GM21367 (cell line): ENCODE measurements around the gene ERICH6B.

ENCODE experiments used
- ATAC-seq: cut with Tn5 transposase; IDR thresholded peaks from one replicate; pipeline ENCODE4 v1.9.1; 2021; ENCODE audit not compliant: unreplicated experiment

The ERICH6B gene

GRCh38 chr13:45602183-45603170, 13.1 kb downstream of the ERICH6B start:
- no peak for ATAC-seq

- no peak for ATAC-seq
These were observed 13.9 kb downstream of the ERICH6B start for GRCh38 chr13:45601680-45602079.

- no peak for ATAC-seq
These were observed 16.9 kb downstream of the ERICH6B start for GRCh38 chr13:45598597-45598996.

- no peak for ATAC-seq
These were observed 18.6 kb downstream of the ERICH6B start for GRCh38 chr13:45596800-45597475.

GRCh38 chr13:45595965-45596364, 19.6 kb downstream of the ERICH6B start:
- ATAC-seq: no peak

GRCh38 chr13:45594764-45595163, 20.8 kb downstream of the ERICH6B start:
- ATAC-seq: no peak

GRCh38 chr13:45594227-45594626, 21.3 kb downstream of the ERICH6B start:
- no peak for ATAC-seq

GRCh38 chr13:45592758-45593157, 22.8 kb downstream of the ERICH6B start:
- no peak for ATAC-seq

- ATAC-seq: no peak
These were observed 25.5 kb downstream of the ERICH6B start for GRCh38 chr13:45590066-45590465.

- ATAC-seq: no peak
These were observed 27.6 kb downstream of the ERICH6B start for GRCh38 chr13:45587897-45588296.

- ATAC-seq: no peak
These were observed 30.7 kb downstream of the ERICH6B start for GRCh38 chr13:45584816-45585215.

GRCh38 chr13:45582408-45583076, 33.0 kb downstream of the ERICH6B start:
- no peak for ATAC-seq

GRCh38 chr13:45576466-45576865, 39.1 kb downstream of the ERICH6B start:
- no peak for ATAC-seq

- ATAC-seq: no peak
These were observed 39.7 kb downstream of the ERICH6B start for GRCh38 chr13:45575830-45576180.

GRCh38 chr13:45575146-45575829, 40.3 kb downstream of the ERICH6B start:
- no peak for ATAC-seq

GRCh38 chr13:45565331-45565730, 50.2 kb downstream of the ERICH6B start:
- no peak for ATAC-seq

- ATAC-seq: no peak
These were observed 51.3 kb downstream of the ERICH6B start for GRCh38 chr13:45564133-45564776.

- no peak for ATAC-seq
These were observed 60.9 kb downstream of the ERICH6B start for GRCh38 chr13:45554604-45555109.

GRCh38 chr13:45548281-45548680, 67.3 kb downstream of the ERICH6B start:
- ATAC-seq: no peak

- ATAC-seq: no peak
These were observed 69.2 kb downstream of the ERICH6B start for GRCh38 chr13:45546410-45546765.
